ENCODE results near the gene OR52L1.

OR52L1 gene

GRCh38 chr11:5938603-5938965 is 48.2 kb downstream of the OR52L1 start:
- DNase-seq = no peak

GRCh38 chr11:5937868-5938602 is 48.8 kb downstream of the OR52L1 start:
- DNase-seq = no peak

Measured in NCI-H2029 treated with DMSO at 0.1 percent for 48 hours (cell line).